HepG2 (cell line): Measurements from ENCODE around the gene UCN3. TPM values are rescaled to one million over a fixed set of nuclear protein-coding genes. Genes with fewer than 3 reads are reported as not detected.

ENCODE experiments used
- GATA4 ChIP-seq: sonication (generic); IDR thresholded peaks from 2 replicates; pipeline ENCODE4 v1.6.1; 2016; ENCODE audit warnings: antibody characterized with exemption, low read depth, borderline replicate concordance
- RARG ChIP-seq: sonication (generic); formaldehyde crosslinking; IDR thresholded peaks from 2 replicates; pipeline ENCODE4 v1.4.0; 2020; ENCODE audit warnings: low read depth, mild to moderate bottlenecking, missing genetic modification reagents
- TBX3 ChIP-seq: fragments of 450-650 bp; IDR thresholded peaks from 2 replicates; pipeline ENCODE4 v1.6.1; 2017; ENCODE audit warnings: antibody characterized with exemption, mild to moderate bottlenecking, inconsistent platforms, borderline replicate concordance
- ZFY ChIP-seq: sonication (generic); formaldehyde crosslinking; IDR thresholded peaks from 2 replicates; pipeline ENCODE4 v1.4.0; 2020; ENCODE audit warnings: missing genetic modification reagents
- ZNF30 ChIP-seq: sonication (generic); formaldehyde crosslinking; IDR thresholded peaks from 2 replicates; pipeline ENCODE4 v1.5.0; 2020; ENCODE audit warnings: mild to moderate bottlenecking, missing genetic modification reagents
- ZNF318 ChIP-seq: sonication (generic); formaldehyde crosslinking; IDR thresholded peaks from 2 replicates; pipeline ENCODE4 v1.4.0; 2020; ENCODE audit warnings: mild to moderate bottlenecking, missing genetic modification reagents
- polyA plus RNA-seq, 8 experiments: library from polyadenylated mRNA; depleted of rRNA in 3 of 8; stranded (reverse) in 7 of 8; unstranded in 1 of 8; fragments of >200 nt; fragmentation: Illumina TruSeq in 4 of 8; extraction: Trizol in 4 of 8; gene quantifications; 2 replicates each; pipeline versions ENCODE4 v1.2.1 to v1.2.3, GENCODE V29; 2011 to 2016; ENCODE audit warnings: low read depth in 4 of 8, missing spikeins in 1 of 8, mixed read lengths in 1 of 8; ENCODE audit not compliant: insufficient read depth in 1 of 8
- total RNA-seq, 5 experiments: library from RNA; depleted of rRNA; stranded (reverse); fragments of >200 nt; fragmentation: Illumina TruSeq; extraction: Trizol; gene quantifications; 2 replicates each; pipeline ENCODE4 v1.2.3, GENCODE V29; 2016; ENCODE audit warnings: low read depth in 1 of 5
- TF ChIP-seq, protein P1 (sequence below): sonication (generic); formaldehyde crosslinking; IDR thresholded peaks from 2 replicates; pipeline ENCODE4 v1.4.0; 2020; ENCODE audit warnings: missing genetic modification reagents; ENCODE audit errors: not compliant biosample characterization
- TF ChIP-seq, protein P2 (sequence below): sonication (generic); formaldehyde crosslinking; conservative IDR thresholded peaks from 2 replicates; pipeline ENCODE4 v1.8.0; 2022; ENCODE audit warnings: mild to moderate bottlenecking, moderate library complexity, missing genetic modification reagents
- TF ChIP-seq, protein P3 (sequence below): sonication (generic); formaldehyde crosslinking; IDR thresholded peaks from 2 replicates; pipeline ENCODE4 v1.4.0; 2020; ENCODE audit warnings: missing genetic modification reagents

The UCN3 gene
- total and polyA plus RNA-seq, 2 of the 13 experiments (the other 11 are each of a cell fraction or from before 2014, with no cell fraction given) = not detected

DNA sequence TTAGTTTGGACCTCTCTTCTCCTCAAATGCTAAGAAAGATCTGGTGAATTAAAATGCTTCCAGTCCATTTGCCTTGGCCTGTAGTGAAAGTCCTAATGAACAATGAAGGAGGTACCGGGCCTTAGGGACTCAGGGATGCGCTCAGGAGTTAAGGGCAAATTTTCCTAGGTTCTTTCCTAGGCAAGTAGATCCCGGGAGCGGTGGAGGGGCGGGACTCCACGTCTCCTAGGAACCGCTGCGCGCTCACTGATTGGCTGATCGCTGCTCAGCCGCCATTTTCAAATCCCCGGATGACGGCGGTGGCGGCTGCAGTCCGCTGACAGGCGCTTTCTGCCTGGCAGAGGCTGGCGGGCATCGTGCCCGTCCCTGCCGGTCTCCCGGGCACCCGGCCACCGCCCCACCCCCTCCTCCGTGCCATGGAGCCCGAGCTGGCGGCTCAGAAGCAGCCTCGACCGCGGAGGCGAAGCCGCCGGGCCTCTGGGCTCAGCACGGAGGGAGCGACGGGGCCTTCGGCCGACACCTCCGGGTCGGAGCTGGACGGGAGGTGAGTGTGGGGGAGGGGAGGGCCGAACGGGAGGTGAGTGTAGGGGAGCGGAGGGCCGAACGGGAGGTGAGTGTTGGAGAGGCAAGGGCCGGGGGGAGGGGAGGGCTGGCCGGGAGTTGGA is 47.6 kb downstream of the UCN3 start, which contains the start of gene NET1 (continued):
- TF ChIP-seq ZNF318 (CRISPR knock-in tag) (no peak), RARG (CRISPR knock-in tag) (no peak), GATA4 (no peak), TBX3 (peak; percentile 54; the same call in 1 of the 2 replicates), ZNF30 (CRISPR knock-in tag) (no peak), ZFY (CRISPR knock-in tag) (peak; percentile 76)
- TF ChIP-seq, protein P1, sequence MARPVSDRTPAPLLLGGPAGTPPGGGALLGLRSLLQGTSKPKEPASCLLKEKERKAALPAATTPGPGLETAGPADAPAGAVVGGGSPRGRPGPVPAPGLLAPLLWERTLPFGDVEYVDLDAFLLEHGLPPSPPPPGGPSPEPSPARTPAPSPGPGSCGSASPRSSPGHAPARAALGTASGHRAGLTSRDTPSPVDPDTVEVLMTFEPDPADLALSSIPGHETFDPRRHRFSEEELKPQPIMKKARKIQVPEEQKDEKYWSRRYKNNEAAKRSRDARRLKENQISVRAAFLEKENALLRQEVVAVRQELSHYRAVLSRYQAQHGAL (CRISPR knock-in tag) = no peak
- TF ChIP-seq, protein P2, sequence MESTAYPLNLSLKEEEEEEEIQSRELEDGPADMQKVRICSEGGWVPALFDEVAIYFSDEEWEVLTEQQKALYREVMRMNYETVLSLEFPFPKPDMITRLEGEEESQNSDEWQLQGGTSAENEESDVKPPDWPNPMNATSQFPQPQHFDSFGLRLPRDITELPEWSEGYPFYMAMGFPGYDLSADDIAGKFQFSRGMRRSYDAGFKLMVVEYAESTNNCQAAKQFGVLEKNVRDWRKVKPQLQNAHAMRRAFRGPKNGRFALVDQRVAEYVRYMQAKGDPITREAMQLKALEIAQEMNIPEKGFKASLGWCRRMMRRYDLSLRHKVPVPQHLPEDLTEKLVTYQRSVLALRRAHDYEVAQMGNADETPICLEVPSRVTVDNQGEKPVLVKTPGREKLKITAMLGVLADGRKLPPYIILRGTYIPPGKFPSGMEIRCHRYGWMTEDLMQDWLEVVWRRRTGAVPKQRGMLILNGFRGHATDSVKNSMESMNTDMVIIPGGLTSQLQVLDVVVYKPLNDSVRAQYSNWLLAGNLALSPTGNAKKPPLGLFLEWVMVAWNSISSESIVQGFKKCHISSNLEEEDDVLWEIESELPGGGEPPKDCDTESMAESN = peak; percentile 67; the same call in 1 of the 2 replicates
- TF ChIP-seq, protein P3, sequence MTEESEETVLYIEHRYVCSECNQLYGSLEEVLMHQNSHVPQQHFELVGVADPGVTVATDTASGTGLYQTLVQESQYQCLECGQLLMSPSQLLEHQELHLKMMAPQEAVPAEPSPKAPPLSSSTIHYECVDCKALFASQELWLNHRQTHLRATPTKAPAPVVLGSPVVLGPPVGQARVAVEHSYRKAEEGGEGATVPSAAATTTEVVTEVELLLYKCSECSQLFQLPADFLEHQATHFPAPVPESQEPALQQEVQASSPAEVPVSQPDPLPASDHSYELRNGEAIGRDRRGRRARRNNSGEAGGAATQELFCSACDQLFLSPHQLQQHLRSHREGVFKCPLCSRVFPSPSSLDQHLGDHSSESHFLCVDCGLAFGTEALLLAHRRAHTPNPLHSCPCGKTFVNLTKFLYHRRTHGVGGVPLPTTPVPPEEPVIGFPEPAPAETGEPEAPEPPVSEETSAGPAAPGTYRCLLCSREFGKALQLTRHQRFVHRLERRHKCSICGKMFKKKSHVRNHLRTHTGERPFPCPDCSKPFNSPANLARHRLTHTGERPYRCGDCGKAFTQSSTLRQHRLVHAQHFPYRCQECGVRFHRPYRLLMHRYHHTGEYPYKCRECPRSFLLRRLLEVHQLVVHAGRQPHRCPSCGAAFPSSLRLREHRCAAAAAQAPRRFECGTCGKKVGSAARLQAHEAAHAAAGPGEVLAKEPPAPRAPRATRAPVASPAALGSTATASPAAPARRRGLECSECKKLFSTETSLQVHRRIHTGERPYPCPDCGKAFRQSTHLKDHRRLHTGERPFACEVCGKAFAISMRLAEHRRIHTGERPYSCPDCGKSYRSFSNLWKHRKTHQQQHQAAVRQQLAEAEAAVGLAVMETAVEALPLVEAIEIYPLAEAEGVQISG (CRISPR knock-in tag) = 0 out of 2 replicates have a peak, but pooled peaks have one; percentile 30
